Measurements from ENCODE around the gene FNDC8.
A peak's percentile ranks its signal among the peaks of the same experiment; 100 is the strongest.

The FNDC8 gene

GRCh38 chr17:35141681-35142466, 20.5 kb downstream of the FNDC8 start, which contains the start of gene NLE1:
Gene NLE1 (minus strand): TSS chr17:35142303. CDS start chr17:35142275, 28 bp downstream.
- in situ Hi-C loops (cut with HindIII; ENCODE audit: low pct_ligation_motif_present, low sequenced_read_pairs), result no loop called here
- Histone ChIP-seq H3K4me3 (ENCODE audit: low read depth, low read length) (peak within 1 kb of the TSS; percentile 99), H3K36me3 (replicated peaks) (peaks cover 16% of the 10 kb centered on the region), H3K27ac (peak within 1 kb of the TSS; percentile 33), H3K27me3 (replicated peaks) (no peaks in the 10 kb centered on the region)
- DNase-seq, result peak; percentile 69
- TF ChIP-seq, protein P1, sequence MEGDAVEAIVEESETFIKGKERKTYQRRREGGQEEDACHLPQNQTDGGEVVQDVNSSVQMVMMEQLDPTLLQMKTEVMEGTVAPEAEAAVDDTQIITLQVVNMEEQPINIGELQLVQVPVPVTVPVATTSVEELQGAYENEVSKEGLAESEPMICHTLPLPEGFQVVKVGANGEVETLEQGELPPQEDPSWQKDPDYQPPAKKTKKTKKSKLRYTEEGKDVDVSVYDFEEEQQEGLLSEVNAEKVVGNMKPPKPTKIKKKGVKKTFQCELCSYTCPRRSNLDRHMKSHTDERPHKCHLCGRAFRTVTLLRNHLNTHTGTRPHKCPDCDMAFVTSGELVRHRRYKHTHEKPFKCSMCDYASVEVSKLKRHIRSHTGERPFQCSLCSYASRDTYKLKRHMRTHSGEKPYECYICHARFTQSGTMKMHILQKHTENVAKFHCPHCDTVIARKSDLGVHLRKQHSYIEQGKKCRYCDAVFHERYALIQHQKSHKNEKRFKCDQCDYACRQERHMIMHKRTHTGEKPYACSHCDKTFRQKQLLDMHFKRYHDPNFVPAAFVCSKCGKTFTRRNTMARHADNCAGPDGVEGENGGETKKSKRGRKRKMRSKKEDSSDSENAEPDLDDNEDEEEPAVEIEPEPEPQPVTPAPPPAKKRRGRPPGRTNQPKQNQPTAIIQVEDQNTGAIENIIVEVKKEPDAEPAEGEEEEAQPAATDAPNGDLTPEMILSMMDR (IDR thresholded peaks at IDR 0.05; ENCODE audit: low read depth, low read length, missing control alignments), result peak; percentile 95

DNA sequence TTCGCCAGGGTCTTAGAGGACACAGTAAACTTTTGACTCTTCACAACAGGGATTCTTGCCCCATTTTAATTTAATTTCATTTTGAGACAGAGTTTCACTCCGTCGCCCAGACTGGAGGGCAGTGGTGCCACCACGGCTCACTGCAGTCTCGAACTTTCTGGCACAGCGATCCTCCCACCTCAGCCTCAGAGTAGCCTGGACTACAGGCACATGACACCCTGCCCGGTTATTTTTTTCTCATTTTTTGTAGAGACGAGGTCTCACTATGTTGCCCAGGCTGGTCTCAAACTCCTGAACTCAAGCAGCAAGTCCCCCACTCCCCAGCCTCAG, 21.0 kb downstream of the FNDC8 start:
- Histone ChIP-seq H3K4me3 (ENCODE audit: low read depth, low read length) (no peak overlapping the region), H3K36me3 (replicated peaks) (peaks cover 11% of the 10 kb centered on the region), H3K27me3 (replicated peaks) (no peaks in the 10 kb centered on the region), H3K27ac (no peak overlapping the region)
- in situ Hi-C loops (cut with HindIII; ENCODE audit: low pct_ligation_motif_present, low sequenced_read_pairs), result no loop called here
- no peak for DNase-seq
- TF ChIP-seq, protein P1 (IDR thresholded peaks at IDR 0.05; ENCODE audit: low read depth, low read length, missing control alignments), result no peak

DNA sequence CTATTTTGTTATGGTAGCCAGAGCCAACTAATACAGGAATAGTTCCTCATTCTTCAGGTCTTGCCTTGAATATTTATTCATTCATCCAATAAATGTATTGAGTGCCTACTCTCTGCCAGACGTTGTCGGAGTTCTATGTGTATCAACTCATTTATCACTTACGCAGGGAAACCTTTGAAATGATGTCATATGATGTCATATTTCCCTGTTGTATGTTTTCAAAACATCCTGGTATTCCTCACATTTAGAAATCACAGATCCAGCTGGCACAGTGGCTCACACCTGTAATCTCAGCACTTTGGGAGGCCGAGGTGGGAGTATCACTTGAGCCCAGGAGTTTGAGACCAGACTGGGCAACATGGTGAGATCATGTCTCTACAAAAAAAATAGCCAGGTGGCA, 23.4 kb downstream of the FNDC8 start:
- in situ Hi-C loops (cut with HindIII; ENCODE audit: low pct_ligation_motif_present, low sequenced_read_pairs), result no loop called here
- Histone ChIP-seq H3K36me3 (replicated peaks) (no peaks in the 10 kb centered on the region), H3K4me3 (ENCODE audit: low read depth, low read length) (no peak overlapping the region), H3K27me3 (replicated peaks) (no peaks in the 10 kb centered on the region), H3K27ac (no peak overlapping the region)
- TF ChIP-seq, protein P1 (IDR thresholded peaks at IDR 0.05; ENCODE audit: low read depth, low read length, missing control alignments), result no peak
- no peak for DNase-seq

GRCh38 chr17:35146214-35146833, 24.9 kb downstream of the FNDC8 start:
- Histone ChIP-seq H3K4me3 (ENCODE audit: low read depth, low read length) (no peak overlapping the region), H3K36me3 (replicated peaks) (no peaks in the 10 kb centered on the region), H3K27me3 (replicated peaks) (no peaks in the 10 kb centered on the region), H3K27ac (no peak overlapping the region)
- DNase-seq, result no peak
- TF ChIP-seq, protein P1 (IDR thresholded peaks at IDR 0.05; ENCODE audit: low read depth, low read length, missing control alignments), result no peak
- in situ Hi-C loops (cut with HindIII; ENCODE audit: low pct_ligation_motif_present, low sequenced_read_pairs), result no loop called here

- H3K27ac ChIP-seq, result no peak within 1 kb of the TSS
- H3K36me3 ChIP-seq (replicated peaks), result no peaks in the 10 kb centered on the region
- in situ Hi-C loops (cut with HindIII; ENCODE audit: low pct_ligation_motif_present, low sequenced_read_pairs), result no loop called here
- no peaks in the 10 kb centered on the region for H3K27me3 ChIP-seq (replicated peaks)
- TF ChIP-seq, protein P1 (IDR thresholded peaks at IDR 0.05; ENCODE audit: low read depth, low read length, missing control alignments), result no peak
- no peak within 1 kb of the TSS for H3K4me3 ChIP-seq (ENCODE audit: low read depth, low read length)
- DNase-seq, result no peak
These were observed 26.0 kb downstream of the FNDC8 start, which contains the start of gene UNC45B for GRCh38 chr17:35147375-35147905. Gene UNC45B (plus strand): TSS chr17:35147817. CDS start chr17:35148264, 447 bp downstream.

All from brain microvascular endothelial cell (primary cell).